ENCODE data around the gene RGS1.
A peak's percentile ranks its signal among the peaks of the same experiment; 100 is the strongest.

RGS1 gene

DNA sequence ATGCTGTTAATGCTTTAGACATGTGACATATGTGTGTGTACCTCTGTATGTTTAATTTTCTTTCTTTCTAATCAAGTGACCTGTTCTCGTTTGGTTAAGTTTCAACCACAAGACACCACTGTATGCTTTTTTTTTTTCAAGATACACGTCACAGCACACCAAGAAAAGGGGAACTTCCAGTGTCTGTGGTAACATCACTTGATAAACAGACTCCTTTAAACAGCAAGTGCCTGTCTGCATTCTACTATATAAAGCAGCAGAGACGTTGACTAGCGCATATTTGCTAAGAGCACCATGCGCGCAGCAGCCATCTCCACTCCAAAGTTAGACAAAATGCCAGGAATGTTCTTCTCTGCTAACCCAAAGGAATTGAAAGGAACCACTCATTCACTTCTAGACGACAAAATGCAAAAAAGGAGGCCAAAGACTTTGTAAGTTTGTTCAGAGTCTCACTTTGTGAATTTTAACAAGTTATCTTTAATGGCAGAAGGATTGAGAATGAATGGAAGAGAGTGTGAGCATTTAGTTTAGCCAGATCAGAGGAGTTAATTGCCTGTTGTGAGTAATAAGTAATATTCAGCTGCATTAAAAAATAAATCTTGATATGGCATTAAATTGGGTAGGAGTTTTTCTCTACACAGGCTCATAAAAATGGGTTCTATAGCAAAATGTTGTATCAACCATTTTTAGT, at the start of gene RGS1:
RGS1 (plus strand) TSS at position 275 of the 691 bp plus-strand sequence; CDS start at position 295, 20 bp downstream.
- peak; percentile 18 for DNase-seq (ENCODE audit: low read depth)

DNA sequence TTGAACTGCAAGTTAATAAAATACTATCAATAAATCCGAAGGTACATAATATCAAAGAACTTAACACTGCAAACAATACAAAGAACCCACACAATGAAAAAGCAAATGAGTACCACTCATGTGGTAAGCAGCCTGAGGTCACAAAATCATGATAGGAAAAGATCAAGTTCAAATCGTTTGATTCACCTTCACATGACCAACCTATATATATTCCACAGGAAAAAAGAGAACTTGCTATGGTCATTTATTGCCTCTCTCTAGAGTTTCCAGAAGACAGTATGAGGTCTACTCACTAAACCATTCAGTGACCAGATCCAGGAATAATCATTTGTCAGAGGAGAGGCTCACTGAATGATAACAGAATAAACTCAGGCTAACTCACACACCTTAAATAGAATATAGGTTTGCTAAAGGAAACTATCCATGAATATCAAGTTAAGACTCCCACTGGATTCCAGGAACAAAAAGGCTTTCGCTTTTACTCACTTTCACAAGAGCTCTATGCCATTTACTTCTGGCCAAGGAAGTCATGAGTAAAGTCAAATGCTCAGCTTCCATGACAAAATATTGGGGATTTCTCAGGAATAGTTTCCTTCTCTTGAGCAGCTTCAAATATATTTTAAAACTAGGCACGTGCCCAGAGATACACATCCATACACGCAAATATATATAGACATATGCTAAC, 48.3 kb upstream of the RGS1 start:
- DNase-seq (ENCODE audit: low read depth): no peak

GRCh38 chr1:192527950-192528349, 47.6 kb upstream of the RGS1 start:
- DNase-seq (ENCODE audit: low read depth): no peak

- DNase-seq (ENCODE audit: low read depth): no peak
These were observed 46.4 kb upstream of the RGS1 start for GRCh38 chr1:192529031-192529755.

DNA sequence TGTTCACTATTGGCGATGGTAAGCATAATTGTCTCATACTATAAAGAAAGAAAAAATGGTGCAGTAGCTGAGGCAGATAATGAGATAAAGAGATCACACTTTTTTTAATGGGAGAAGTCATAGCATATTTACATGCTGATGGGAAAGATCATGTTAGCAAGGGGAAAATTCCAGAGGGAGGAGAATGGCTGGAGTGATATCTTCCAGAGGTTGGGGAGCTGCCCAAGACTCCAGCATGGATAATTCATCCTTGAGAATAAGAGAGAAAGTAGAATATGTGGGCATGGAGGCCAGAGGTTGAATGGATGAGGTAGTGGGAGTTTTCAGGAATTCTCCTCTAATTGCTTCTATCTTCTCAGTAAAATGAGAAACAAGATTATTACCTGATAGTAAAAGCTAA, 45.8 kb upstream of the RGS1 start:
- no peak for DNase-seq (ENCODE audit: low read depth)

- no peak for DNase-seq (ENCODE audit: low read depth)
These were observed 45.3 kb upstream of the RGS1 start for GRCh38 chr1:192530254-192530653.

DNA sequence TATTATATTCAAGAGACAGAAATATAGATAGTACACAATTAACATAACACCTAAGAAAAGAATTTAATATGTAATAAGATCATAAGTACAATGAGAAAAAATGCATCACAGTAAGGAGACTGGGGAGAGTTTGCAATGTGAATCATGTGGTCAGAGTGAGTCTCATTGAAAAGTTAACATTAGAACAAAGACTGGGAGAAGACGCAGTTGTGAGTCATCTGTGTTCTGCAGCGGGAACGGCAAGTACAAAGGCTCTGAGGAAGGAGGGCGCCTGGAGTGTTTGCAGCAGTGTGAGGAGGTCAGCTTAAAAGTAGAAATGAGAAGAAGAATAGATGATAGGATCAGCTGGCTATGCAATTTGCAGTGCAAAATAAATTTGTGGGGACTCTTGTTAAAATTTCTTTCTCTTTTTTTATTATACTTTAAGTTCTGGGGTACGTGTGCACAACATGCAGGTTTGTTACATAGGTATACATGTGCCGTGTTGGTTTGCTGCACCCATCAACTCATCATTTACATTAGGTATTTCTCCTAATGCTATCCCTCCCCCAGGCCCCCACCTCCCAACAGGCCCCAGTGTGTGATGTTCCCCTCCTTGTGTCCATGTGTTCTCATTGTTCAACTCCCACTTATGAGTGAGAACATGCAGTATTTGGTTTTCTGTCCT, 44.4 kb upstream of the RGS1 start:
- DNase-seq (ENCODE audit: low read depth): peak; percentile 25

DNA sequence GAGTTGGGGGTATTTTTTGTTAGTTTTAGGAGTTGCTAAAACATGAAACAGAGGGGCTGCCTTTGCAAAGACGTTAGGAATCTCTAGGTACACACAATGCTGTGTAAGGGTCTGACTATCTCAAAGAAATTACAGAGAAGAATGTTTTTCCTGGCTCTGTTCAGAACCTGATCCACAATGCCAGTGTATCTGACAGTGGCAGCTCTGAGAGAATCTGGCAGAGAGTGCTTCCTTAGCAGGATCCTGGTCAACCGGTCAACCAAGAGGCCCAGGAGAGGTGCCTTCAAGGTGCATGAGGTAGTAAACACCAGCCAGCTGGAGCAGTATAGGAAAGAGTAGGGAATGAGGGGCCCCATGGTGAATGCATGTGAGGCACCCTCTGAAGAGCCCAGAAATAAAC, 40.9 kb upstream of the RGS1 start:
- DNase-seq (ENCODE audit: low read depth): no peak

- DNase-seq (ENCODE audit: low read depth): no peak
These were observed 39.5 kb upstream of the RGS1 start for GRCh38 chr1:192535916-192536664.

GRCh38 chr1:192538407-192539296, 36.9 kb upstream of the RGS1 start:
- DNase-seq (ENCODE audit: low read depth): no peak

GRCh38 chr1:192539297-192540092, 36.1 kb upstream of the RGS1 start:
- DNase-seq (ENCODE audit: low read depth): no peak

GRCh38 chr1:192543445-192543844, 32.1 kb upstream of the RGS1 start:
- no peak for DNase-seq (ENCODE audit: low read depth)

DNA sequence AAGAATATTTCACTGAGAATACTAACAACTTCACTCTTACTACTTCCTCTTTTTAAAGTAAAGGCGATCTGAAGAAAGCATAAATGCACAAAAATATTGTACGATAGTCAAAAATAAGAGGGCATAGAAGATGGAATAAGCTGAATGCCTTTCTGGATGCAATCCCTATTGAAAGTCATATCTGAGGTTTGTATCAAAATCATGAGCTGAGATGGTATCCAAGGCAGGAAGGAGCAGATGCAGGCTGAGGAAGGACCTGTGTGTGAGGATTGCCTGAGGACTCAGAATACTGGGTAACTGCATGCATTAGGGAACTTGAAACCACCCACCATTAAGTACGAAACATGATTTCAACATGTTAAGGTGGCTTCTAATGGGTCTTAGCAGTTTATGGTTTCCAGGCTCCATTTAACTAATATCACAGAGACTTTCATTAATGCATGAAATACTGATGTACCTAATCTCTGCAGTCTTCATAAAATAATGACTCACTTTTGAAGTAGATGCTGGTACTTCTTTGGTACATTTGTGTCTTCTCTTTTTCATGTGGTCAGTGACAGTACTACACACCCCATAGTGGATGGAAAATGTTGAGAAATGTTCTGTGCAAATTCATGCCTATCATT, 29.6 kb upstream of the RGS1 start:
- DNase-seq (ENCODE audit: low read depth): no peak

- DNase-seq (ENCODE audit: low read depth): no peak
These were observed 28.9 kb upstream of the RGS1 start for GRCh38 chr1:192546596-192547190.

- no peak for DNase-seq (ENCODE audit: low read depth)
These were observed 28.1 kb upstream of the RGS1 start for GRCh38 chr1:192547501-192547900.

DNA sequence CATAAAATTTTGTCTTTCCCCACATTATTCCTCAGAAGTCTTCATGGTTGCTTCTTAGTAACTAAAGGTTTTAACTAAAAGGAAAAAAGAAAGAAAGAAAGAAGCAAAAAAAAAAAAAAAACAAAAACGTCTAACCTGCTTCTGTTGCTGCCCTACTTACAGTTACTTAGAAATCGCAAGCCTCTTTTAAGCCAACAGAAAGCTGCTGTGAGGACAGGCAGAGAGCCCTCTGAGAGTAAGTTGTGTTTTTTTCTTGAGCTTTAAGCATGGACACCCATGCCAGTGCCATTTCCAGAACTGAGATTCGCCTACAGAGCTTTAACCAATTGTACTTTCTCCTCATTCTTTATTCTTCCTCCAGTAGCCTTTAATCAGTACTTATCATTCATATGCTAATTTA, 25.6 kb upstream of the RGS1 start:
- DNase-seq (ENCODE audit: low read depth): no peak

DNA sequence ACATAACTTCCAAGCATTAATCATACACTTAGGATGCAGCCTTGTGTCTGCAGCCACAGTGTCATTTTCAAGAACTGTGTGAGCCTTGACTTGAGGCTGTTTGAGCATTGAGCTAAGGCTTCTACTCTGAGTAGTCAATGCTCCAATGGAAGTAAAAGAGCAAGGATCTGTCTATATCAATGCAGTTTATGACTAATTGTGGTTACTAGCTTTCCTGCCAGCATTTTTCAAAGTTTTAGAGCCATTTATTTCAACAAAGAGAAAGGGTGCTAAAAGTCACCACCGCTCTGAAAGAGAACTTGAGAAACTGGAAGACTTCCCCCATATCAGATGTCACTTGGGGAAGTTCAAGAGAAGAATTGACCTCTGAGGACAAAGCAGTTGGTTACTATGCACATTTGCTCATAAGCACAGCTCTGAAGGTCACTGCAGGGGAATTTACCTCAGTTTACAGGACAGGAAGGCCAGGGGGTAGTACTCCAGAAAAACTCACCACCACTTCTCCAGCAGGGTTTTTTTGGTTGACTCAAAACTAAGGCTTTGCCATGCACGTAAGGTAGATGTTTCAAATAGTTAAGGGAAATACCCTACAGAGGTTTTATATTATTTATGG, 24.5 kb upstream of the RGS1 start:
- DNase-seq (ENCODE audit: low read depth): no peak

DNA sequence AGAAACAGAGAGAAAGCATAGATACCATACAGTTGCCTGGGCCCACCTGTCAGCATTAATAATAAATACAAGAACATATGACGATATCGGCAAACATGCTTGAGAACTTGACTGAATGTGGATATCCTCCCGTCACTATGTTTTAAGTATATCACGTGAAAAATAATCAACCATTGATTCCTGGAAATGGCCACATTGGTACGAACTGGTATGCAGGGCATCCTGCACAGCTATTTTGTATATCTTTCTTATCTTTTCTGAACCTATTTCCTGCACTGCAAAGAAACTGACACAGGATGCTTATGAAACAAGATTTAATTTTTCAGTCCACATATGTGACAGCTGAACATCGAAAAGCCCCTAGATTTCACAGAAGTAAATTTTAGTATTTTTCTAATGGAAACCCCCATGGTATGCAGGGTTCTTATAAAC, 22.8 kb upstream of the RGS1 start:
- DNase-seq (ENCODE audit: low read depth): no peak

GRCh38 chr1:192553741-192554140, 21.8 kb upstream of the RGS1 start:
- no peak for DNase-seq (ENCODE audit: low read depth)
